Endothelial cell of umbilical vein (primary cell): ENCODE measurements around the gene EID3. TPM values are rescaled to one million over a fixed set of nuclear protein-coding genes. Genes with fewer than 3 reads are reported as not detected.

Source experiments
- BruUV-seq: library from RNA; stranded (reverse); fragments of 400-500 nt; replicated peaks from 2 replicates; lab custom pipeline; 2021; lab: Mats Ljungman, UMichigan
- CTCF ChIA-PET: fragments of 300-600, 350-600 bp; sonication (Branson Sonifier 250); formaldehyde crosslinking; loops from one replicate; lab custom pipeline; 2021; ENCODE audit warnings: antibody characterized with exemption, inconsistent platforms; lab: Charles Lee
- POLR2A ChIA-PET: fragments of 300-600, 350-600 bp; sonication (Branson Sonifier 250); formaldehyde crosslinking; loops from one replicate; lab custom pipeline; 2021; ENCODE audit warnings: antibody characterized with exemption, inconsistent platforms; lab: Charles Lee
- DNase-seq: peaks from one replicate; pipeline ENCODE4 v3.0.0-alpha.2; 2011; ENCODE audit warnings: low read depth, low spot score
- FAIRE-seq: peaks from 2 replicates; lab custom pipeline; 2011; peaks lifted over from hg19 to GRCh38; lab: Jason Lieb, UNC
- H2AFZ ChIP-seq: 2 replicates; pipeline ENCODE4 v1.6.0; 2012; ENCODE audit warnings: low read depth, low read length, control low read depth, inconsistent platforms
- H3K27ac ChIP-seq: 2 replicates; pipeline ENCODE4 v1.5.1; 2011; ENCODE audit warnings: low read depth, mild to moderate bottlenecking, control low read depth, low read length, moderate library complexity; ENCODE audit not compliant: insufficient read depth
- H3K27me3 ChIP-seq, 2 experiments: 2 replicates each; pipeline versions ENCODE4 v1.6.0 to v1.6.1; 2011; ENCODE audit warnings: low read length in 2 of 2, mixed read lengths in 1 of 2; ENCODE audit not compliant: control insufficient read depth in 2 of 2, insufficient read depth in 2 of 2
- H3K36me3 ChIP-seq, 2 experiments: 2 replicates in 1 of 2; 3 replicates in 1 of 2; pipeline ENCODE4 v1.5.1; 2011; ENCODE audit warnings: low read length in 2 of 2, mild to moderate bottlenecking in 1 of 2, moderate library complexity in 1 of 2; ENCODE audit not compliant: control insufficient read depth in 2 of 2, insufficient read depth in 2 of 2; ENCODE audit errors: extremely low read depth in 1 of 2
- H3K4me1 ChIP-seq: 3 replicates; pipeline ENCODE4 v1.5.1; 2011; ENCODE audit warnings: mild to moderate bottlenecking, low read length; ENCODE audit not compliant: control insufficient read depth, insufficient read depth; ENCODE audit errors: extremely low read depth
- H3K4me2 ChIP-seq: 2 replicates; pipeline ENCODE4 v1.6.1; 2011; ENCODE audit warnings: low read length, control low read depth, mixed read lengths; ENCODE audit not compliant: insufficient read depth
- H3K4me3 ChIP-seq, 3 experiments: fragments of 200-600 bp in 1 of 3; sonication (generic), shearing (Covaris generic) in 1 of 3; replicated peaks in 1 of 3; 2 replicates each; pipeline ENCODE4 v1.5.1; 2011 to 2016; ENCODE audit warnings: control low read depth in 3 of 3, low read length in 3 of 3, mild to moderate bottlenecking in 2 of 3, inconsistent platforms in 1 of 3, low read depth in 1 of 3, moderate library complexity in 1 of 3; ENCODE audit not compliant: insufficient read depth in 1 of 3
- H3K79me2 ChIP-seq: 2 replicates; pipeline ENCODE4 v1.6.0; 2012; ENCODE audit warnings: low read length, inconsistent platforms; ENCODE audit not compliant: control insufficient read depth, insufficient read depth
- H3K9ac ChIP-seq: replicated peaks from 2 replicates; pipeline ENCODE3; 2011; ENCODE audit warnings: low read length, control low read depth; ENCODE audit not compliant: insufficient read depth; ENCODE audit errors: extremely low read depth
- H3K9me1 ChIP-seq: replicated peaks from 3 replicates; pipeline ENCODE4 v1.6.0; 2011; ENCODE audit warnings: mild to moderate bottlenecking, low read length; ENCODE audit not compliant: control insufficient read depth, insufficient read depth; ENCODE audit errors: extremely low read depth
- H3K9me3 ChIP-seq: replicated peaks from 2 replicates; pipeline ENCODE4 v1.5.1; 2012; ENCODE audit warnings: low read length, inconsistent platforms; ENCODE audit not compliant: control insufficient read depth, insufficient read depth
- H4K20me1 ChIP-seq: replicated peaks from 2 replicates; pipeline ENCODE3; 2011; ENCODE audit warnings: mild to moderate bottlenecking, low read length; ENCODE audit not compliant: control insufficient read depth, insufficient read depth; ENCODE audit errors: extremely low read depth
- EZH2 ChIP-seq: IDR thresholded peaks from 2 replicates; pipeline ENCODE4 v1.6.1; 2012; ENCODE audit warnings: borderline replicate concordance, low read depth, mild to moderate bottlenecking, moderate library complexity, low read length, inconsistent platforms; ENCODE audit not compliant: severe bottlenecking
- FOS ChIP-seq: IDR thresholded peaks from 2 replicates; pipeline ENCODE4 v1.6.1; 2011; ENCODE audit warnings: mild to moderate bottlenecking, low read length, moderate library complexity, borderline replicate concordance; ENCODE audit not compliant: insufficient read depth
- GATA2 ChIP-seq: IDR thresholded peaks from 2 replicates; pipeline ENCODE4 v1.7.0; 2011; ENCODE audit warnings: low read depth, mild to moderate bottlenecking, moderate library complexity, mixed read lengths, low read length; ENCODE audit not compliant: insufficient read length, insufficient read depth
- JUN ChIP-seq: IDR thresholded peaks from 2 replicates; pipeline ENCODE4 v1.6.1; 2011; ENCODE audit warnings: borderline replicate concordance, low read depth; ENCODE audit not compliant: insufficient read length, insufficient read depth
- MAX ChIP-seq: IDR thresholded peaks from 2 replicates; pipeline ENCODE4 v1.6.1; 2011; ENCODE audit not compliant: insufficient read depth, insufficient read length
- MYC ChIP-seq: IDR thresholded peaks from one replicate; pipeline ENCODE4 v1.6.1; 2011; ENCODE audit warnings: mild to moderate bottlenecking, low read depth, low read length
- POLR2AphosphoS5 ChIP-seq: IDR thresholded peaks from 2 replicates; pipeline ENCODE4 v1.6.1; 2012; ENCODE audit warnings: low read depth, mild to moderate bottlenecking, control low read depth, low read length, moderate library complexity; ENCODE audit not compliant: insufficient read depth
- dilution Hi-C: fragments of 300-500 bp; cut with MboI; formaldehyde crosslinking; loops from one replicate; pipeline ENCODE4 v1.15.0; 2019; ENCODE audit warnings: low sequenced_read_pairs; ENCODE audit not compliant: extremely low pct_ligation_motif_present
- intact Hi-C: fragments of 100-400 bp; cut with micrococcal nuclease; formaldehyde crosslinking; loops from one replicate; pipeline ENCODE4 v1.10.0; 2022
- polyA plus RNA-seq, 4 experiments: library from polyadenylated mRNA; depleted of rRNA in 3 of 4; stranded (reverse) in 3 of 4; unstranded in 1 of 4; fragments of >200 nt; gene quantifications; 2 replicates each; pipeline versions ENCODE4 v1.2.1 to v1.2.3, GENCODE V29; 2011 to 2012; ENCODE audit warnings: missing spikeins in 1 of 4
- total RNA-seq: library from RNA; stranded (reverse); gene quantifications from 2 replicates; pipeline ENCODE4 v1.2.3, GENCODE V29; 2021
- TF ChIP-seq, protein P1 (sequence below), 2 donors: IDR thresholded peaks; 1 replicate in 1 of 2; 2 replicates in 1 of 2; pipeline ENCODE4 v1.5.1; 2011; ENCODE audit warnings: low read length in 2 of 2, mild to moderate bottlenecking in 2 of 2, moderate library complexity in 2 of 2, control low read depth in 1 of 2, inconsistent platforms in 1 of 2, low read depth in 1 of 2; ENCODE audit not compliant: insufficient read depth in 1 of 2; ENCODE audit errors: extremely low read depth in 1 of 2

Gene EID3
- total and polyA plus RNA-seq, 2 donors (not counting 3 experiments of a cell fraction or from before 2014, with no cell fraction given) = 1.5 to 14.5 TPM

DNA sequence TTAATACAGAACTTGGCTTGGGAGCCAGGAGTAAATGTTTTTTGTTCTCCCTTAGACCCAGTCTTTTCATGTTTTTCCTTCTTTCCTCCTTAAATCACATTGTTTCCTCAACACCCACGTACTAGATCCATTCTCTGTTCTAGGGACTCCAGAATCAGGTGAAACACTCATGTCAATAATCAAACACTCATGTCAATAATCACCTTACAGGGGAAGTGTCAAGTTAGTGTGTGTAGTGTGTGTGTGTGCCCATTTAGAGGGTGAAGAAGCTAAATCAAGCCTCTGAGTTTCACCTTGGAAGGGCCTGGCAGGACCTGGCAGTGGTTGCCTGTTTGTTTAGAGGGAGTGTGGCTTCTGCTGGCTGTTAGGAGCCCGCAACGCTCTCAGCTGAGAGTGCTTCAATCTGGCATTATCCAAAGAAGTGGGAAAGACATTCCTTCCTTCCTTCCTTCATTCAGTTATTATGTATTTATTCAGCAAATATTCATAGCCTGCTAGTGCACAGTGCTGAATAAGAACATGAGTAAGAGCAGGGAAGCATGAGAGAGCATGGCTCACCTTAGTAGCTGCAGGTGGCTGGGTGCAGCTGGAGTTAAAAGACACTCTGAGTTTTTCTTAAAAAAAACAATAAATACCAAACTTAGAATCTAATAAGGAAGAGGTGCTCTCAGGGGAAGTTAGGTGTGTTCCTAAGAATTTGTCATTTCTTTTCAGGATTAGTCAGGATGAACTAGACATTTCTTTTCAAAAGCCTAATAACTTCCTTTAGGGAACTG lies 17.6 kb upstream of the EID3 start:
- CTCF ChIA-PET = interaction anchor here (0.8 to 5.9 kb wide), 5 partner anchors 9 to 79 kb away, joined by 3 to 49 read pairs (median 6); partner anchors contain the start of gene TXNRD1
- H3K9ac ChIP-seq = peak overlapping the region; percentile 92
- H3K4me3 ChIP-seq = peak overlapping the region in 1 of 3 experiments; percentile 98
- FAIRE-seq (no peak), DNase-seq (peak; percentile 70)
- H3K36me3 ChIP-seq = peaks cover 0 to 3% of the 10 kb centered on the region in 2 experiments
- H3K79me2 ChIP-seq = peaks cover 41% of the 10 kb centered on the region
- peaks cover 7% of the 10 kb centered on the region for H4K20me1 ChIP-seq
- peak overlapping the region; percentile 78 for H3K27ac ChIP-seq
- TF ChIP-seq MAX (no peak), POLR2AphosphoS5 (peak; percentile 17), MYC (no peak), GATA2 (no peak), FOS (peak; percentile 63), JUN (no peak), EZH2 (no peak)
- TF ChIP-seq, protein P1, sequence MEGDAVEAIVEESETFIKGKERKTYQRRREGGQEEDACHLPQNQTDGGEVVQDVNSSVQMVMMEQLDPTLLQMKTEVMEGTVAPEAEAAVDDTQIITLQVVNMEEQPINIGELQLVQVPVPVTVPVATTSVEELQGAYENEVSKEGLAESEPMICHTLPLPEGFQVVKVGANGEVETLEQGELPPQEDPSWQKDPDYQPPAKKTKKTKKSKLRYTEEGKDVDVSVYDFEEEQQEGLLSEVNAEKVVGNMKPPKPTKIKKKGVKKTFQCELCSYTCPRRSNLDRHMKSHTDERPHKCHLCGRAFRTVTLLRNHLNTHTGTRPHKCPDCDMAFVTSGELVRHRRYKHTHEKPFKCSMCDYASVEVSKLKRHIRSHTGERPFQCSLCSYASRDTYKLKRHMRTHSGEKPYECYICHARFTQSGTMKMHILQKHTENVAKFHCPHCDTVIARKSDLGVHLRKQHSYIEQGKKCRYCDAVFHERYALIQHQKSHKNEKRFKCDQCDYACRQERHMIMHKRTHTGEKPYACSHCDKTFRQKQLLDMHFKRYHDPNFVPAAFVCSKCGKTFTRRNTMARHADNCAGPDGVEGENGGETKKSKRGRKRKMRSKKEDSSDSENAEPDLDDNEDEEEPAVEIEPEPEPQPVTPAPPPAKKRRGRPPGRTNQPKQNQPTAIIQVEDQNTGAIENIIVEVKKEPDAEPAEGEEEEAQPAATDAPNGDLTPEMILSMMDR (IDR thresholded peaks at IDR 0.05; ENCODE audit: extremely low read depth in 1 of 2, insufficient read depth in 1 of 2, low read depth in 1 of 2, low read length in 2 of 2) = no peak
- no peaks in the 10 kb centered on the region for H3K9me3 ChIP-seq
- no peaks in the 10 kb centered on the region for H3K9me1 ChIP-seq
- no peaks in the 10 kb centered on the region for H3K27me3 ChIP-seq
- BruUV-seq = TSS peak; percentile 32
- POLR2A ChIA-PET = interaction anchor here (0.6 to 15.5 kb wide), 10 partner anchors 8 to 72 kb away, joined by 3 to 222 read pairs (median 6); partner anchors contain the start of genes EID3 and TXNRD1
- H2AFZ ChIP-seq = no peak overlapping the region
- peaks cover 37% of the 10 kb centered on the region for H3K4me1 ChIP-seq
- intact Hi-C loops (loop anchor here (1.0 to 10.0 kb wide), 5 partner anchors 67 to 821 kb away; partner anchors contain the start of genes CHST11, NFYB, TXNRD1 and WASHC4), dilution Hi-C loops (loop anchor here (5.0 kb wide), 1 partner anchor 64 kb away; no protein-coding TSS in a partner anchor)
- peak overlapping the region; percentile 67 for H3K4me2 ChIP-seq
